HG03025 (cell line): Measurements from ENCODE around the gene GNAQ.

Experiments
- ATAC-seq: cut with Tn5 transposase; IDR thresholded peaks from one replicate; pipeline ENCODE4 v1.9.1; 2021; ENCODE audit warnings: mild to moderate bottlenecking, moderate library complexity; ENCODE audit not compliant: unreplicated experiment, low FRiP score

Gene GNAQ

GRCh38 chr9:77830618-77831285 lies 200.9 kb downstream of the GNAQ start:
- ATAC-seq = no peak

- no peak for ATAC-seq
These were observed 202.2 kb downstream of the GNAQ start for GRCh38 chr9:77829420-77829819.

GRCh38 chr9:77827104-77827784 lies 204.4 kb downstream of the GNAQ start:
- no peak for ATAC-seq

GRCh38 chr9:77826621-77827020 lies 205.0 kb downstream of the GNAQ start:
- ATAC-seq = no peak

DNA sequence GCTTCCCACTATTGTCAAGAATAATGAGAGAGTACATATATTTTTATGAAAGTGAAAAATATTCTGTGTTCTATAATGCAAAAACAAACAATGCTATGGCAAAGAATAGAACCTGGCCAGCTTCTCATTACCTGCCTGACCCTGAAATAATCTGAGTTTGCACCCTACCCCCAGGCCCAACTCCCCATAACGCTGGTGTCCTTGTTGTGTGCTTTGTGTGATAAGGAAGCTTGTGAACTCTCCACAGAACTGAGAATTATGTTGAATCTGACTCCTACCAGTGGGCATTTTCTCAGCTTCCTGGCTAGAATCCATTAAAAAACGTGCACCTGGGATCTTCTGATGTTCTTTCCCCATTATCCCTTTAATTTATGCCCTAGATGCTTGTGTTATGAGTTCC lies 205.5 kb downstream of the GNAQ start:
- ATAC-seq = no peak

- no peak for ATAC-seq
These were observed 206.2 kb downstream of the GNAQ start for GRCh38 chr9:77825361-77825760.

DNA sequence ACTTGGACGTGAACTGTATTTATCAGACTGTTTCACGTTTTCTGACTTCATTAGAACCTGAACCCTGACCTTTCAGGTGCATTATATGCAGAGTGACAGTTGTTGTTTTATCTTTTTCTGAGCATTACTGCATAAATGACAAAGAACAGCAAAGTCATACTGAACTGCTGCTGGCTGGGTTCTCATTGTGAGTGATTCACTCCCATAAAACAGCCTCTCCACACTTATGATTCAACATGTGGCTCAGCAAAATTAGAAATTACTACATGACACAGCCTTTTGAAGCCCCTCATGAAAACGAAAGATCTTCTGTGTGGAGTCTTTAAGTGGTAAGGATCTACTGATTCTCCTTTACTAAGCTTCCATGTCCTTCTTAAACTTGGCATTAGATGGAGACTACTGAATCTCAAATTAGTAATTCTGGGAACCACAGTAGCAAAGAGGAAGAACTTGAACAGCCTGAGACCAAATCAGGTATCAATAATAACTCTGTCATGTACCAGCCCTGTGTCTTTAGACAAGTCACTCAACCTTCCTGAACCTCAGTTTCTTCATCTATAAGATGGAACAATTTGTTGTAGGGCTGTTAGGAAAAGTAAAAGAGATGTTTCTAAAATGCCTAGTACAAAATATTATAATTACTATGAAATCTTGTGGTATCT lies 211.2 kb downstream of the GNAQ start:
- ATAC-seq = no peak

GRCh38 chr9:77819657-77820056 lies 212.0 kb downstream of the GNAQ start:
- no peak for ATAC-seq

- ATAC-seq = no peak
These were observed 213.9 kb downstream of the GNAQ start for GRCh38 chr9:77817590-77818311.

DNA sequence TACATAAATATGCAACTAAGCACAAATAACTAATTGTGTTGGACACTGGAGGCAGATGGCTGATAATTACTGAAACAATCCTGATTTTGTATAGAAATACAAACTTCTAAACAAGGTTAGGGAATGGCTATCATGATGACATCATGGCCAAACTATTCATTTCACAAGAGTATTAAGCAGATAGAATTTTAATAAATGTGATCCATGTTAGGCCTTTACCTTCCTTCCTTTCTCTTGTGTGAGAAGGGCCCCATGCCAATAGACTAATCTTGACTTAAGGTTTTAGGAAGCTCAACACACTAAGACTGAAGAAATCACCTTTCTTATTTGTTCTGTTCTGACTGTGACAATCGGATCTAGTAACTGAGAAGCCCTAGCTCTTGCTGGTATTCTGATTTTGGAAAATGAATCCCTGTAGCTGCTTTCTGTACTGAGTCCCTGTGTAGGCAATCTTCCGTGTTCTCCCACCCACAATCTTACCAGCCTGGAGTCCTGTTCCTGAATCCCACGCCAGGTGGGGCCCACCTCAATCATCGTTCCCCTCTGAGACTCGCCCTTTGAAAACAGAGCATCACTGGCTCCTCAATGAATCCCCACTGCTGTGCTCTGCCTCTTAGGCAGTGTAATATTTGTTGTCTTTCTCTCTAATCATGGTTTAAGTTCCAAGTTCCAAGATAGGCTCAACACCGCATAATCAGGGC lies 214.8 kb downstream of the GNAQ start:
- no peak for ATAC-seq

- no peak for ATAC-seq
These were observed 216.4 kb downstream of the GNAQ start for GRCh38 chr9:77815260-77815659.

DNA sequence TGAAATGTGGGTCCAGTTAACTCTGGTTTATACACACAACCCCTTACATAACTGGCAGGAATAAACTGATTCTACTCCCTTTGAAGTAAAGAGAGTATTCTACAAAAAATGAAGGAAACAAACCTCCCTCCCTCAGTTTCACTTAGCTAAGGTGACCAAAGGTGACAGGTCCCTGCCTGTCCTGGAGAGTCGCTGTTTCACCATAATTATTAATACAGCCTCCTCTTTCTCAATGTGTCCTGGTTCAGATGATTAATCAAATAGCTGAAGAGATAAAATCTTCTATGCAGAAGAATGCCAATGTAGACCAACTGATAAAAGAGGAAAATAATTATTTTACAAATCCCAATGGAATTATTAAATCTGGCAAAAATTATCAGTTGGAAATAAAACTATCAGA lies 219.8 kb downstream of the GNAQ start:
- ATAC-seq = no peak

- no peak for ATAC-seq
These were observed 220.9 kb downstream of the GNAQ start for GRCh38 chr9:77810637-77811119.

- no peak for ATAC-seq
These were observed 221.6 kb downstream of the GNAQ start for GRCh38 chr9:77810047-77810446.

GRCh38 chr9:77809552-77809951 lies 222.1 kb downstream of the GNAQ start:
- no peak for ATAC-seq

- no peak for ATAC-seq
These were observed 222.9 kb downstream of the GNAQ start for GRCh38 chr9:77808751-77809081.

- no peak for ATAC-seq
These were observed 223.5 kb downstream of the GNAQ start for GRCh38 chr9:77807846-77808750.

GRCh38 chr9:77807281-77807683 lies 224.3 kb downstream of the GNAQ start:
- ATAC-seq = no peak

- ATAC-seq = no peak
These were observed 224.9 kb downstream of the GNAQ start for GRCh38 chr9:77806741-77807140.

DNA sequence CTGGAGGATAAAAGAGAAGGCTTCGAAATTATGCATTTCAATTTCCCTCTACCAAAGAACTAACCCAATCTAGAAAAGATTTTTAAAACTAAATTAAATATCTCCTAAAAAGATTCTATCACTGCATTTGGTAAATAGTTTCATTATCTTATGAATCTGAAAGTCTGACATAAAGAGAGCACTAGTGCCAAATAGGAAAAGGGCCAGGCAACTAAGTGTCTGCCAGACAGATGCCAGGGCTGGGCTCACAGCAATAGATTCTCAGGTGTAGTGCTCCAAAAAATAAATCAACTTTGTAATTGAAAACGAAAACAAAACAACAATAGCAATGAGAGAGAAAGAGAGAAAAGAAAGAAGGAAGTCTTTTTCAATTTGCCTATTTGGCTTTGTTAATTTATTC lies 225.8 kb downstream of the GNAQ start:
- no peak for ATAC-seq
